DMS153 treated with DMSO at 0.1 percent for 48 hours (cell line): ENCODE measurements around the gene DCUN1D1.

Experiments
- DNase-seq: peaks from one replicate; lab custom pipeline; 2025; ENCODE audit not compliant: unreplicated experiment; lab: John Stamatoyannopoulos, UW

DCUN1D1 gene

GRCh38 chr3:182937293-182938051 lies 42.9 kb downstream of the DCUN1D1 start:
- DNase-seq: peak; percentile 18

GRCh38 chr3:182936918-182937285 lies 43.4 kb downstream of the DCUN1D1 start:
- no peak for DNase-seq

GRCh38 chr3:182936239-182936917 lies 44.0 kb downstream of the DCUN1D1 start:
- DNase-seq: no peak

GRCh38 chr3:182935803-182936202 lies 44.5 kb downstream of the DCUN1D1 start:
- DNase-seq: no peak

GRCh38 chr3:182925944-182926337 lies 54.4 kb downstream of the DCUN1D1 start:
- no peak for DNase-seq

- no peak for DNase-seq
Observed at GRCh38 chr3:182925330-182925943, 54.9 kb downstream of the DCUN1D1 start.

- DNase-seq: no peak
Observed at GRCh38 chr3:182921665-182922355, 58.5 kb downstream of the DCUN1D1 start.

- no peak for DNase-seq
Observed at GRCh38 chr3:182920515-182921084, 59.7 kb downstream of the DCUN1D1 start.

GRCh38 chr3:182919866-182920357 lies 60.4 kb downstream of the DCUN1D1 start:
- DNase-seq: no peak

- DNase-seq: no peak
Observed at GRCh38 chr3:182917134-182917533, 63.2 kb downstream of the DCUN1D1 start.

GRCh38 chr3:182914341-182914740 lies 66.0 kb downstream of the DCUN1D1 start:
- DNase-seq: no peak

- peak; percentile 43 for DNase-seq
Observed at GRCh38 chr3:182913889-182914288, 66.4 kb downstream of the DCUN1D1 start.

- no peak for DNase-seq
Observed at GRCh38 chr3:182912474-182912873, 67.9 kb downstream of the DCUN1D1 start.

GRCh38 chr3:182911782-182912111 lies 68.6 kb downstream of the DCUN1D1 start:
- DNase-seq: peak; percentile 7

GRCh38 chr3:182910936-182911781 lies 69.2 kb downstream of the DCUN1D1 start:
- no peak for DNase-seq

- DNase-seq: no peak
Observed at GRCh38 chr3:182909318-182910040, 70.9 kb downstream of the DCUN1D1 start.

GRCh38 chr3:182908471-182908870 lies 71.9 kb downstream of the DCUN1D1 start:
- no peak for DNase-seq

GRCh38 chr3:182906036-182906435 lies 74.3 kb downstream of the DCUN1D1 start:
- DNase-seq: no peak

GRCh38 chr3:182905623-182906022 lies 74.7 kb downstream of the DCUN1D1 start:
- DNase-seq: no peak

GRCh38 chr3:182904164-182904563 lies 76.2 kb downstream of the DCUN1D1 start:
- DNase-seq: no peak
